ENCODE data around the gene TBX15. TPM values are rescaled to one million over a fixed set of nuclear protein-coding genes. Genes with fewer than 3 reads are reported as not detected.

The TBX15 gene
- total RNA-seq, 1 donor from 2014 or later = 0.07 TPM

DNA sequence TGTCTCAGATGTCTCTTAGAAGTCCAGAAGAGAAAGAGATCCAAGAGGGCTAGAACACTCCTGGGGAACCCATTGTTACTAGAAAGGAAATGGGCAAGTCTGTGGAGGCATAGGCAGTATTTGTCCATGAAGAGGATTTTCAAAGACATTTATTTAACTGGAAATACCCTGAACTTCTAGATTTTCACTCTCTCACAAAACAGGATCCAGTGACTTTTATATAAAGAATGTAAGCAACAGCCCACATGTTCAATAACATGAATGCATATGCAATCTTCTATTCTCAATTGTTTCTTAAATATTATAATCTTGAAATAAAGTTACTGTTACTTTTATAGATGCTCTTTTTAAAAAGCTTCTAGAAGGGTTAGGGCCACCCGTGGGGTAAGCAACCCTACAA, 53.4 kb downstream of the TBX15 start:
- Histone ChIP-seq H3K9me3 (ENCODE audit: insufficient read depth, low read depth, low read length) (no peaks in the 10 kb centered on the region), H3K4me1 (ENCODE audit: insufficient read depth, low read length) (no peaks in the 10 kb centered on the region), H4K20me1 (ENCODE audit: insufficient read depth, low read length) (no peaks in the 10 kb centered on the region), H2AFZ (ENCODE audit: low read depth, low read length) (no peak overlapping the region), H3K4me2 (ENCODE audit: low read length) (no peak overlapping the region), H3K27me3 (ENCODE audit: insufficient read depth, low read length) (peaks cover 4% of the 10 kb centered on the region), H3K9ac (ENCODE audit: low read length) (no peak overlapping the region), H3K79me2 (ENCODE audit: insufficient read depth, low read length) (no peaks in the 10 kb centered on the region), H3K36me3 (ENCODE audit: insufficient read depth, low read length) (no peaks in the 10 kb centered on the region), H3K27ac (ENCODE audit: low read depth, low read length) (no peak overlapping the region), H3K4me3 (ENCODE audit: insufficient read depth, low read depth, low read length) (no peak overlapping the region)
- no peak overlapping the region for H3K4me3 Mint-ChIP-seq (ENCODE audit: unreplicated experiment)
- DNase-seq (ENCODE audit: low read depth) = no peak
- no peak overlapping the region for H3K27ac Mint-ChIP-seq (ENCODE audit: unreplicated experiment)
- no peak for TF ChIP-seq EZH2 (IDR thresholded peaks at IDR 0.05; ENCODE audit: insufficient read depth, low read length)
- TF ChIP-seq, protein P1, sequence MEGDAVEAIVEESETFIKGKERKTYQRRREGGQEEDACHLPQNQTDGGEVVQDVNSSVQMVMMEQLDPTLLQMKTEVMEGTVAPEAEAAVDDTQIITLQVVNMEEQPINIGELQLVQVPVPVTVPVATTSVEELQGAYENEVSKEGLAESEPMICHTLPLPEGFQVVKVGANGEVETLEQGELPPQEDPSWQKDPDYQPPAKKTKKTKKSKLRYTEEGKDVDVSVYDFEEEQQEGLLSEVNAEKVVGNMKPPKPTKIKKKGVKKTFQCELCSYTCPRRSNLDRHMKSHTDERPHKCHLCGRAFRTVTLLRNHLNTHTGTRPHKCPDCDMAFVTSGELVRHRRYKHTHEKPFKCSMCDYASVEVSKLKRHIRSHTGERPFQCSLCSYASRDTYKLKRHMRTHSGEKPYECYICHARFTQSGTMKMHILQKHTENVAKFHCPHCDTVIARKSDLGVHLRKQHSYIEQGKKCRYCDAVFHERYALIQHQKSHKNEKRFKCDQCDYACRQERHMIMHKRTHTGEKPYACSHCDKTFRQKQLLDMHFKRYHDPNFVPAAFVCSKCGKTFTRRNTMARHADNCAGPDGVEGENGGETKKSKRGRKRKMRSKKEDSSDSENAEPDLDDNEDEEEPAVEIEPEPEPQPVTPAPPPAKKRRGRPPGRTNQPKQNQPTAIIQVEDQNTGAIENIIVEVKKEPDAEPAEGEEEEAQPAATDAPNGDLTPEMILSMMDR (IDR thresholded peaks at IDR 0.05; ENCODE audit: insufficient read depth, low read depth, low read length) = no peak
- peaks cover 8% of the 10 kb centered on the region for H3K27me3 Mint-ChIP-seq (ENCODE audit: low read depth, unreplicated experiment)
- H3K9me3 Mint-ChIP-seq (ENCODE audit: unreplicated experiment) = no peaks in the 10 kb centered on the region
- FAIRE-seq = no peak
- H3K36me3 Mint-ChIP-seq (ENCODE audit: low read depth, unreplicated experiment) = no peaks in the 10 kb centered on the region
- H3K4me1 Mint-ChIP-seq (ENCODE audit: low read depth, unreplicated experiment) = no peaks in the 10 kb centered on the region

DNA sequence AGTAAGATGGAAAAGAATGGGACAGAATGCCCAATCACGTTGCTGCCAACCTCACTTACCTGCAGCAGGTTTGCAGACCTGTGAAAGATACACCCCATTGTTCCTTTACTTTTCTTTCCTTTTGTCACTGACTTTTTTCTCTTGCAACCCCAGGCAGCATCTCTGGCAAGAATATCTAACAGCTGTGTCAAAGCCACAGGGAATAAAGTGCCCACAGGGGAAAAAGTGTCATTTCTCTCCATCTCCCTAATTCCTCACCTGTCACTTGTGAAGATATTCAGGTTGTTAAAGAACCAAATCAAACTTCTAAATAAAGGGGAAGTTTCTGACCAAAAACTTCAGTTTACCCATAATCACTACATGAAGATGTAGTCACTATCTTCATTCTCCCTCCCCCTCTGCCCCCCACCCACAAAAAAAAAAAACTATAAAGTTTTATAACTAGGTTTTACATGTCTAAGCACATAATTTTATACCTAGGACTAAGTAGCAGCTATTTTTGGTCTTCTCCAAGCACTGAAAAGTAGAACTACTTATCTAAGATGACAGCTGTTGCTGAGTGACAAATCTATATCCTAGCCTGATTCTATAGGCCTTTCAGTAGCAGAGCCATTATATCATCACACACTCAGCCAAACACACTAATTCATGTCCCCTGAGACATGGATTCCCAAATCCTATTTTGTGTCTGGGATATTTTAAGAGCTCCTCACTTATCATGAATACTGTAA, 54.9 kb downstream of the TBX15 start:
- no peak overlapping the region for H3K4me2 ChIP-seq (ENCODE audit: low read length)
- peaks cover 3% of the 10 kb centered on the region for H3K27me3 ChIP-seq (ENCODE audit: insufficient read depth, low read length)
- H3K27ac ChIP-seq (ENCODE audit: low read depth, low read length) = no peak overlapping the region
- DNase-seq (ENCODE audit: low read depth) (no peak), FAIRE-seq (no peak)
- H3K4me1 ChIP-seq (ENCODE audit: insufficient read depth, low read length) = no peaks in the 10 kb centered on the region
- no peaks in the 10 kb centered on the region for H3K79me2 ChIP-seq (ENCODE audit: insufficient read depth, low read length)
- Mint-ChIP-seq H3K27ac (ENCODE audit: unreplicated experiment) (no peak overlapping the region), H3K27me3 (ENCODE audit: low read depth, unreplicated experiment) (peaks cover 8% of the 10 kb centered on the region), H3K4me1 (ENCODE audit: low read depth, unreplicated experiment) (no peaks in the 10 kb centered on the region), H3K9me3 (ENCODE audit: unreplicated experiment) (no peaks in the 10 kb centered on the region), H3K36me3 (ENCODE audit: low read depth, unreplicated experiment) (no peaks in the 10 kb centered on the region), H3K4me3 (ENCODE audit: unreplicated experiment) (no peak overlapping the region)
- TF ChIP-seq EZH2 (IDR thresholded peaks at IDR 0.05; ENCODE audit: insufficient read depth, low read length) = no peak
- TF ChIP-seq, protein P1 (IDR thresholded peaks at IDR 0.05; ENCODE audit: insufficient read depth, low read depth, low read length) = no peak
- no peak overlapping the region for H2AFZ ChIP-seq (ENCODE audit: low read depth, low read length)
- H3K4me3 ChIP-seq (ENCODE audit: insufficient read depth, low read depth, low read length) = no peak overlapping the region
- H3K36me3 ChIP-seq (ENCODE audit: insufficient read depth, low read length) = no peaks in the 10 kb centered on the region
- no peaks in the 10 kb centered on the region for H4K20me1 ChIP-seq (ENCODE audit: insufficient read depth, low read length)
- H3K9ac ChIP-seq (ENCODE audit: low read length) = no peak overlapping the region
- no peaks in the 10 kb centered on the region for H3K9me3 ChIP-seq (ENCODE audit: insufficient read depth, low read depth, low read length)

DNA sequence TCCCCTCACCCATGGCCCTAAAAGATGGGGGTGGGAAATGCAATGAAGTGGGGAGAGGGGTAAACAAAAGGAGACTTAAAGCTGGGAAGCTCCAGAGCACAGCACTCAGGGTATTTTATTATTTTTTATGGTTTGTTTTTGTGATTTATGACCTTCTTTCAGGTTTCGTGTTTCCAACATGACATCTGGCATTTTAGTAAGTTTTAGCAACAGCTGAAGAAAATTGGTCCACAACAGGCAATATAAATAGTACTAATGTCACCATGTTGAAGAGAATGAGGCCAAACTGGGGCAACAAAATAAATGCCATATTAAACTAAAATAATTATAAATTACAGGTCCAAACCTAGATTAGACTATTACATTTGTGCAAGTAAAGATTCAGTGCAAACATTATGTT, 56.3 kb downstream of the TBX15 start:
- Histone ChIP-seq H3K36me3 (ENCODE audit: insufficient read depth, low read length) (no peaks in the 10 kb centered on the region), H3K4me1 (ENCODE audit: insufficient read depth, low read length) (no peaks in the 10 kb centered on the region), H3K9ac (ENCODE audit: low read length) (no peak overlapping the region), H3K27ac (ENCODE audit: low read depth, low read length) (no peak overlapping the region), H3K79me2 (ENCODE audit: insufficient read depth, low read length) (no peaks in the 10 kb centered on the region), H3K4me2 (ENCODE audit: low read length) (no peak overlapping the region), H3K27me3 (ENCODE audit: insufficient read depth, low read length) (no peaks in the 10 kb centered on the region), H4K20me1 (ENCODE audit: insufficient read depth, low read length) (no peaks in the 10 kb centered on the region), H3K9me3 (ENCODE audit: insufficient read depth, low read depth, low read length) (no peaks in the 10 kb centered on the region), H2AFZ (ENCODE audit: low read depth, low read length) (no peak overlapping the region), H3K4me3 (ENCODE audit: insufficient read depth, low read depth, low read length) (no peak overlapping the region)
- Mint-ChIP-seq H3K9me3 (ENCODE audit: unreplicated experiment) (no peaks in the 10 kb centered on the region), H3K36me3 (ENCODE audit: low read depth, unreplicated experiment) (no peaks in the 10 kb centered on the region), H3K27me3 (ENCODE audit: low read depth, unreplicated experiment) (peaks cover 4% of the 10 kb centered on the region), H3K27ac (ENCODE audit: unreplicated experiment) (no peak overlapping the region), H3K4me1 (ENCODE audit: low read depth, unreplicated experiment) (no peaks in the 10 kb centered on the region), H3K4me3 (ENCODE audit: unreplicated experiment) (no peak overlapping the region)
- FAIRE-seq (no peak), DNase-seq (ENCODE audit: low read depth) (no peak)
- TF ChIP-seq, protein P1 (IDR thresholded peaks at IDR 0.05; ENCODE audit: insufficient read depth, low read depth, low read length) = no peak
- no peak for TF ChIP-seq EZH2 (IDR thresholded peaks at IDR 0.05; ENCODE audit: insufficient read depth, low read length)

All from astrocyte (in vitro differentiated cells and primary cell).